Medulla oblongata (tissue), 1 donor: ENCODE results near the gene DNAH8.

Experiments used
- DNase-seq: peaks from one replicate; pipeline ENCODE4 v3.0.0-alpha.2; 2015; ENCODE audit errors: extremely low spot score

DNAH8 gene

DNA sequence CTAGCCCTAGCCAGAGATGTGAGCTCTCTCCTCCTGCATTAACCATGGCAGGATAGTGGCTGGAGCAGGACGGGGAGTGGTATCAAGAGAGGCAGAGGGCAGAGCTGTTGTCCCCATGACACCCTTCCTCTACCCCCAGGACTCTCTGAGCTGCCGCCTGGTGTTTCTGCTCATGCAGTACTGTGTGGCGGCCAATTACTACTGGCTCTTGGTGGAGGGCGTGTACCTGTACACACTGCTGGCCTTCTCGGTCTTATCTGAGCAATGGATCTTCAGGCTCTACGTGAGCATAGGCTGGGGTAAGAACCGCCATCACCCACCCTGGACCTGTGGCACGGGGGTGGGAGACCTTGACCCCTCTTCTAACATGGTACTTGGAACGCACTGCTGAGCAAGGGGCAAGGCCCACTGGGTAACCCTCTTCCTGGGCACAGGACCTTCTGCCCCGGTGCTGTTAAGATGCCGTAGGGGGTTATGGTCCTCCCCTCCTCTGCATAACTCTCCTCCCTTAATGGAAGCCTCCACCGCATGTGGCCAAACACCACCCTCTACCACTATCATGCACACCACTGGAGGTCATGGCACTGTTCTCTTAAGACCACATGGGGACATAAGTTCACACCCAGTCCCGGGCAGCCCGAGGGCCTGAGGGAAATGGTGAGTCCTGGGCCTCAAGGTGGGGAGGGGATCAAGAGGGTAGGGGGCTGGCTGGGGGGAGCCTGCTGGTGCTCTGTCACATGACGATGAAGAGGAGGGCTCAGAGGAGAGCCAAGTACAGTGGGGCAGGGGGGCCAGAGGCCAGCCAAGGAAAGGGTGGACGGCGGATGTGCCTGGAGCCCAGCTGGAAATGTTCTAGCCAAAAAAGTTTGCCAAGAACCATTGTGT, 358.6 kb downstream of the DNAH8 start:
- no peak for DNase-seq

DNA sequence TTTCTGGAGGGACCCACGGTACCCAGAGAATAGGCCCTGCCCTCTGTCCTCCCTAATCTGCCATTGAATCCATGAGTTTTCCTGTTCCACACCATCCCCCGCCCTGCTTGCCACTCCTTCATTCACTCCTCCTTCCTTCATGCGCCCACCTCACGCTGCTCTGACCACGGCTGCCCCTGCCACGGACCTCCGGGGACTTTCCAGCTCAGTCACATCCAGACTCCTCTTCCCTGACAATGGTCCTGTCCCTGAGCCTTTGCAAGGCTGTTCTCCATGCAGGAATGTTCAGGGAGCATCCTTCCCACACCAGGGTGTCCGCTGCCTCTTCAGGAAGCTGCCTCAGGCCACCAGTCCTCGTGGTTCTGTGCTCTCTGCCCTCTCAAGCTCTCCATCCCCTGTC, 359.4 kb downstream of the DNAH8 start:
- no peak for DNase-seq

DNA sequence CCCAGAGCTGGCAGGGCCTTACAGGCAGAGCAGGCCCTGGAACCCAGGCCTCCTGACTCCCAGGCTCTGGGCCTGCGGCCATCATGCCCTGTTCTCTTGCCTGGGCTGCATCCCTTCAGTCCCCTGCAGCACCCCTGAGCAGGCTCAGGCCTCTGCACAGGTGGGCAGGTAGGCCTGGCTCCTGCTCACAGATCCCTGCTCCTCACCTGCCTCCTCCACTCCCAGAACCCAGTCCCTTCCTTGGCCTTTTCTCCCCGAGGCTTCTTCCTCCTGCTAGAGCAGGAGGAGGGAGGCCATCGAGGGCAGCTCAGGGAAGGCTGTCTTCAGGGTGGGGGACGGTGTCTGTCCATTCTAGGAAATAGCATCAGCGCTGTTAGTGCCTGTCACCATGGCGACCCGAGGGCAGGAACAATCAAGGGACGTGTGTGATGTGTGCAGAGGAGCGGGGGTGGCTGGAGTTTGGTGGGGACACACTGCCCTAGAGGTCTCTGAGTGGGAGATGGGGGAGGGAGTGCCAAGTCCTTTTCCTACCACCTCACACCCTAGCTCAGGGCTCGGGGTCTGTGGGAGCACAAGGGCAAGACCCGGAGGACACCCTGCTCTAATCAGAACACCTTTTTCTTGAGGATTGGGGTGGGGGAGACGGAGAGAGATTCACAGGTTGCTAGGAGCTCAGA, 360.0 kb downstream of the DNAH8 start:
- no peak for DNase-seq

DNA sequence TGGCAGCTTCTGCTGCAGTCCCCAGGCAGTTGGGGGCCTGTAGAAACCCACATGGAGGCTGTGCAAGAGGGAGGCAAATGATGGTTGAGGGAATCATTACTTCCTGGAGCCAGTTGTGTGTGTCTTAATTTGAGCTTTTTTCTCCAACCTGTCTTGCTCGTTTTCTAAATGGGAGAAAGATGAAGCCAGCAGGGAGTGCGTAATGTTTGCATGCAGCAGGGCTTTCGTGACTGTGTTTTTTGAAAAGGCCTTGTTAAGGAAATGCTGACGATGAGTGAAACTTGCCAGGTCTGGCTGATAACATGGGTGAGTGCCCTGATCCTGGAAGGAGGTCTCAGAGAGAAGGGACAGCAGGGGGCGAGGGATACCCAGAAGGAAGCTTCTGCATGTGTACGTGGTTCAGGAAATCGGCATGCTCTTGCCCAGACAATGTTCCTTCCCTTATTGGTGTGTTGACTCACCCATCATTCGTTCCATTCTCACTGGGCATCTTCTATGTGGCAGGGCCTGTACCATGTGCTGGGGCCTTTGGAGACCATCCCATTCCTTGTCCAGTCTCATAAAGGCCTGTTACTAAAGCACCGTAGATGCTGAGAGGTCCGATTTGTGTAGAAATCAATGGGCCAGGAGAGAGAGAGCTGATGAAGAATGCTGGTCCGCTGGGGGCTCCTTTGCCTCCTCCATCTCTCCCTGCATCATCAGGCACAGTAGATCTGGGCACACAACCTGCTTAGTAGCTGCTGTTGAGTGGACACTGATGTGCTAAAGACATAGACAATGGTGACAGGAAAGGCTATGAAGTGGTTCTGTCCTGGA, 360.9 kb downstream of the DNAH8 start:
- DNase-seq, result no peak

DNA sequence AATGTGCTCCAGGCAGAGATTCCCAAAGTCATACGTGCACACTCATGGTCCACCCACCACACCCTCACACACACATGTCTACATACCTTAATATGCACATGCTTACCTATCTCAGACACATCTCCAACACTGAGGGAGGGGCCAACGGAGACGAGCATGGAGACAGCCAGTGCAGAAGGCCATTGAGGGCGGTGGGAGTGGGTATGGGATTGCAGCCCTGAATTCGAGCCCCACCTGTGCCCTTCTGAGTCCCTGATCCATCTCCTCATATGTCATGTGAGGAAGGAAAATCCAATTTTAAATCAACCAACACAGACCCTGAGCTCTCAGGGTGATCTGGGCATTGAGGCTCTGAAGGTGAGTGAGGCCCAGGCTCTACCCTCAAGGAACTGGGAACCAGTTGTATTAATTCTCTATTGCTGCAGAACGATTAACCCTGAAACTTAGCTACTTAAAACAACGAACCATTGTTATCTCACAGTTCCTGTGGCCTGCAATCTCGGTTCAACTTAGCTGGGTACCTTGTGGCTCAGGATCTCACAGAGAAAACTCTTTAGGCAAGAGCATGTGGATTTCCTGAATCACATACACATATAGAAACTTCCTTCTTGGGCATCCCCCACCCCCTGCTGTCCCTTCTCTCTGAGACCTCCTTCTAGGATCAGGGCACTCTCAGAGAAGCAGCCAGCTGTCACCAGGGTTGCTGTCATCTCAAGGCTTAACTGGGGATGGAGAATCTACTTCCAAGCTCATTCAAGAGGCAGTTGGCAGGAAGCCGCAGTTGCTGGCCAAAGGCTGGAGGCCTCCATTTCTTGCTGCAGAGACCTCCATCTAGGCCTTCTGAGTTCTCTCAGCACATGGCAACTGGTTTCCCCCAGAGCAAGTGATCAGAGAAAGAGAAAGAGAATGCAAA, 361.8 kb downstream of the DNAH8 start:
- DNase-seq, result no peak

DNA sequence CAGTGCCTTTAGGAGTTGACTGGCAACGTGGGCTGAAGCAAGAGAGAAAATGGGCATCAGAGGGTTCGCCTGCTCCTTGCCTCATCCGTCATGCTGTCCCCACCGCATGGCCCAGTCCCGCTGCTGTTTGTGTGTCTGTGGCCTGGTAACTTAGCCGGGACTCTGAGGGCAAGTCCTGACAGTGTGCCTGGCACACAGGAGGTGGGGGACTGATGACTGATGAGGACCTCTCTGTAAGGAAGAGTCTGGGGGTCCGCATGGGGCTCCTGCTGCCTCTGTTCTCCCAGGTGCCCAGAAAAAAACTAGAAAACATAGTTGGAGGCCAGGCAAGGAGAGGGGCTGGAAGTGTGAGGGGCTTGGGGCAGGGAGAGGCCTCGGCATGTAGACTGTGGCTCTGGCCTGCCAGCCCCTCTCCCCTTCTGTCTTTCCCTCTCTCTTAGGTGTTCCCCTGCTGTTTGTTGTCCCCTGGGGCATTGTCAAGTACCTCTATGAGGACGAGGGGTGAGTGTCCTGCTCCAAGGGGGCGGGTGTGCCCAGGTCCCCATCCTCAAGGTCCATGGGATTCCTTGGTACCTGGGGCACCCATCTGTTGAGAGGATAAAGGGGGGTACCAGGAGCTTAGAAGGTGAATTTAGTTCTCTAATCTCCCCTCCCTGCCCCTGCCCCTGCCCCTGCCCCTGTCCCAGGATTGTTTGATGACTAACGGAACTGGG, 362.9 kb downstream of the DNAH8 start:
- no peak for DNase-seq

DNA sequence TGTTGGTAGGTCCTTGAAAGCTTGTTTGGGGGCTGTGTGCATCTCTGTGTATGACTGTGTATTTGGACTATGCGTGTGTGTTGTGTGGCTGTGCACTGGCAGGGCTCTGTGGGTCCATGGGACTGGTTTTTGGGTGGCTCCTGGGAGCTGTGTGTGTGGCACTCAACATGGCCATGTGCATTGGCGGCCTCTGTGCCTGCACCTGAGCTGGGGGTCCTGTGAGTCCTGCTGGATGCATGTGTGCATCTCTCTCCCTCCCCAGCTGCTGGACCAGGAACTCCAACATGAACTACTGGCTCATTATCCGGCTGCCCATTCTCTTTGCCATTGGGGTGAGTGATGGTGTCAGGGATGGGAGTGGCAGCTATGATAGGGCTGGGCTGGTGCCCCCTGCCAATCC, 363.6 kb downstream of the DNAH8 start:
- DNase-seq, result no peak

DNA sequence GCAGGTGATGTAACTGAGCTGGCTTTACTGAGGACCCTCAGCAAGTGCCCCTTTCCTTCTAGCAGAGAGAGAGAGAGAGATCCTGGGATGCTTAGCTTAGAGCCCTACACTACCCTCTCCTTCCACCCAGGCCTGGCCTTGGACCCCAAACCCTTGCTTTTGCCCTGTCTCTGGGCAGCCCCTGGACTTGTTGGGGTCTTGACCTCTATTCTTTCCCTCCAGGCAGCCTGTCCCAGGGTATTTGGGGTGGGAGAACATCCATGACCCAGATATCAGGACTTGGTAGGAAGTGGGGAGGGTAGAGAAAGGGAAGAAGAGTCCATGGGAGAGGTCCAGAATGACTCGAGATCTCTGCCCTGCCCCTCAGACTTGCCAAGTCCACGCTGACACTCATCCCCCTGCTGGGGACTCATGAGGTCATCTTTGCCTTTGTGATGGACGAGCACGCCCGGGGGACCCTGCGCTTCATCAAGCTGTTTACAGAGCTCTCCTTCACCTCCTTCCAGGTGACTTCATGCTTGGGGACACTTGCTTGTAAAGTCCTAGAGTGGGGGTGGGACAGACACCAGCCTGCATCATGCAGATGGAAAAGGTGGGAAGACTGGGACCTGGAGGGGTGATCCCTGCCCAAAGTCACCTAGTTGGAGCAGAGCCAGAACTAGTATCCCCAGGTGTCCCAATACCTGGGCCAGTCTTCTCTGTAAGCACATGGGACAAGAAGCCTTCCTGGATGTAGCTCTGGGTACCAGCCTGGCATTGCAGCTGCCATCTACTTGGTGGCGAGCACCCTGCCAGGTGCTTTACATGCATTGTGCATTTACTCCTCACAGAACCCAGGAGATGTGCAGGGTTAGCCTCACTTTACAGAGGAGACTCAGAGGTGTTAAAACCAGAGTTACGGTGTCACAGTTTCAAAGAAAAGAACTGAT, 364.4 kb downstream of the DNAH8 start:
- no peak for DNase-seq
